HCT116 (cell line): ENCODE data around the gene EIF4G2. TPM values are rescaled to one million over a fixed set of nuclear protein-coding genes. Genes with fewer than 3 reads are reported as not detected.
A peak's percentile ranks its signal among the peaks of the same experiment; 100 is the strongest.

ENCODE experiments used
- ATAC-seq: fragments of 200-7000 bp; cut with Tn5 transposase; 2 replicates; pipeline ENCODE4 v1.9.1; 2020; ENCODE audit warnings: mild to moderate bottlenecking, moderate library complexity
- BruUV-seq: library from RNA; stranded (reverse); fragments of 400-500 nt; replicated peaks from 2 replicates; lab custom pipeline; 2021; lab: Mats Ljungman, UMichigan
- CTCF ChIA-PET: fragments of 300-600 bp; sonication (Branson Sonifier 250); formaldehyde crosslinking; loops from one replicate; lab custom pipeline; 2021; ENCODE audit warnings: antibody characterized with exemption; lab: Charles Lee
- POLR2A ChIA-PET: fragments of 300-600, 350-600 bp; sonication (Branson Sonifier 250); formaldehyde crosslinking; loops from one replicate; lab custom pipeline; 2021; ENCODE audit warnings: antibody characterized with exemption; lab: Charles Lee
- RAD21 ChIA-PET, 2 experiments: fragments of 300-600 bp; sonication (Branson Sonifier 250); formaldehyde crosslinking; loops; one replicate each; lab custom pipeline; 2023; ENCODE audit warnings: low total read pairs in 2 of 2; ENCODE audit not compliant: uncharacterized antibody in 2 of 2, unreplicated experiment in 2 of 2, low non-redundant PET in 1 of 2; lab: Charles Lee
- DNase-seq: peaks from one replicate; pipeline ENCODE4 v3.0.0-alpha.2; 2010; ENCODE audit warnings: low read depth, low spot score
- H2AFZ ChIP-seq: fragments of 200-600 bp; shearing (Covaris generic), sonication (generic); 2 replicates; pipeline ENCODE4 v1.6.1; 2017; ENCODE audit warnings: low read depth, mixed run types, mixed read lengths, antibody characterized with exemption, low read length; ENCODE audit not compliant: poor library complexity, severe bottlenecking
- H3K27ac ChIP-seq: 2 replicates; pipeline ENCODE4 v1.5.1; 2012; ENCODE audit warnings: low read depth, low read length
- H3K27me3 ChIP-seq: fragments of 200-600 bp; sonication (generic); 2 replicates; pipeline ENCODE4 v1.6.1; 2016; ENCODE audit warnings: mixed run types, low read length, mixed read lengths; ENCODE audit not compliant: insufficient read depth
- H3K36me3 ChIP-seq, 2 experiments: fragments of 200-500 bp in 1 of 2; fragments of 200-600 bp in 1 of 2; sonication (Bioruptor generic) in 1 of 2; sonication (generic) in 1 of 2; 2 replicates each; pipeline versions ENCODE4 v1.5.1 to v1.6.1; 2014 to 2016; ENCODE audit warnings: low read length in 2 of 2, inconsistent platforms in 1 of 2, mixed read lengths in 1 of 2, mixed run types in 1 of 2; ENCODE audit not compliant: insufficient read depth in 2 of 2, control insufficient read depth in 1 of 2
- H3K4me1 ChIP-seq, 2 experiments: fragments of 200-600 bp in 1 of 2; sonication (generic) in 1 of 2; 2 replicates each; pipeline versions ENCODE4 v1.5.1 to v1.6.1; 2012 to 2017; ENCODE audit warnings: low read length in 2 of 2, inconsistent platforms in 1 of 2, mild to moderate bottlenecking in 1 of 2, mixed read lengths in 1 of 2, mixed run types in 1 of 2, moderate library complexity in 1 of 2; ENCODE audit not compliant: insufficient read depth in 2 of 2, control insufficient read depth in 1 of 2
- H3K4me2 ChIP-seq: fragments of 200-600 bp; sonication (generic); 2 replicates; pipeline ENCODE4 v1.6.1; 2017; ENCODE audit warnings: mixed run types, low read length, mixed read lengths
- H3K4me3 ChIP-seq, 2 experiments: fragments of 200-600 bp in 1 of 2; sonication (generic) in 1 of 2; replicated peaks in 1 of 2; 2 replicates each; pipeline ENCODE4 v1.5.1; 2011 to 2016; ENCODE audit warnings: low read length in 2 of 2, control low read depth in 1 of 2, low read depth in 1 of 2, mild to moderate bottlenecking in 1 of 2, mixed read lengths in 1 of 2, mixed run types in 1 of 2
- H3K79me2 ChIP-seq: fragments of 200-600 bp; sonication (generic); 2 replicates; pipeline ENCODE4 v1.6.1; 2017; ENCODE audit warnings: mild to moderate bottlenecking, mixed run types, low read length, moderate library complexity, mixed read lengths; ENCODE audit not compliant: insufficient read depth
- H3K9ac ChIP-seq: fragments of 200-600 bp; sonication (generic); 2 replicates; pipeline ENCODE4 v1.6.1; 2016; ENCODE audit warnings: low read length, mixed read lengths
- H3K9me2 ChIP-seq: fragments of 200-600 bp; sonication (generic), shearing (Covaris generic); 2 replicates; pipeline ENCODE4 v1.6.1; 2017; ENCODE audit warnings: mixed run types, mild to moderate bottlenecking, moderate library complexity; ENCODE audit not compliant: insufficient read depth
- H3K9me3 ChIP-seq, 2 experiments: fragments of 200-500 bp in 1 of 2; fragments of 200-600 bp in 1 of 2; sonication (Bioruptor generic) in 1 of 2; sonication (generic) in 1 of 2; 2 replicates each; pipeline ENCODE4 v1.6.1; 2014 to 2017; ENCODE audit warnings: low read length in 2 of 2, mixed read lengths in 2 of 2, inconsistent platforms in 1 of 2, low read depth in 1 of 2, mild to moderate bottlenecking in 1 of 2, mixed run types in 1 of 2, moderate library complexity in 1 of 2; ENCODE audit not compliant: control insufficient read depth in 1 of 2, insufficient read depth in 1 of 2
- H4K20me1 ChIP-seq: fragments of 200-600 bp; sonication (generic), shearing (Covaris generic); 2 replicates; pipeline ENCODE4 v1.6.1; 2017; ENCODE audit warnings: mixed run types, mild to moderate bottlenecking, moderate library complexity; ENCODE audit not compliant: insufficient read depth
- CEBPB ChIP-seq: IDR thresholded peaks from 2 replicates; pipeline ENCODE4 v1.6.1; 2012; ENCODE audit warnings: low read depth
- EZH2phosphoT487 ChIP-seq: fragments of 200-600 bp; IDR thresholded peaks from 2 replicates; pipeline ENCODE4 v1.6.1; 2018; ENCODE audit warnings: antibody characterized with exemption, borderline replicate concordance
- REST ChIP-seq: IDR thresholded peaks from 2 replicates; pipeline ENCODE4 v1.6.1; 2012; ENCODE audit warnings: low read depth
- TCF7L2 ChIP-seq: IDR thresholded peaks from 2 replicates; pipeline ENCODE4 v1.7.0; 2011; ENCODE audit warnings: borderline replicate concordance, inconsistent platforms; ENCODE audit not compliant: insufficient read depth, insufficient read length; ENCODE audit errors: extremely low read depth
- ZBTB33 ChIP-seq: IDR thresholded peaks from 2 replicates; pipeline ENCODE4 v1.6.1; 2011; ENCODE audit warnings: mild to moderate bottlenecking, low read length, moderate library complexity; ENCODE audit not compliant: insufficient replicate concordance; ENCODE audit errors: extremely low read depth
- ZFX ChIP-seq: fragments of 450-650 bp; IDR thresholded peaks from 2 replicates; pipeline ENCODE4 v1.6.1; 2017
- intact Hi-C: fragments of 100-400 bp; cut with micrococcal nuclease; formaldehyde crosslinking; loops from 2 replicates; pipeline ENCODE4 v1.10.0; 2022
- total RNA-seq: library from RNA; stranded (reverse); gene quantifications from one replicate; pipeline ENCODE4 v1.2.1, GENCODE V29; 2021; ENCODE audit not compliant: unreplicated experiment
- TF ChIP-seq, protein P1 (sequence below): IDR thresholded peaks from 2 replicates; pipeline ENCODE4 v1.6.1; 2012
- TF ChIP-seq, protein P2 (sequence below): IDR thresholded peaks from 2 replicates; pipeline ENCODE4 v1.6.1; 2012

EIF4G2 gene
- total RNA-seq, 1 experiment from 2014 or later: 888 TPM

DNA sequence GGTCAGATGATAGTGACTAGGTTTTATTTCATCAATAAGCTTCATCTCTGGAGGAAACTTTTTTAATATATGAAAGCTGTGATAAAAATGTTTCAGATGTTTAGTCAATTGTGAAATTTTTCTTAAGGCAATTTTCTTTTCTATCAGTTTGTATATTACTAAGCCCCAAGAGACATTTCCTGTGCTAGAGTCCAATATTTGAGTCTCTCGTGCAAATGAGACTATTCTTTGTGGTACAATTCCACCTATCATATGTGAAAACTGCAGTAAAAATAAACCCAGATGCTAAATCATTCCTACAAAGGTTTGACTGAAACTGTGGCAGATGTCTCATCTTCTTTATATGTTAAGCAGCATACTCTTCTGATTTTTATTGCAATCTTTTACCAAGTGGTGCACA, 29.6 kb downstream of the EIF4G2 start:
- H3K27ac ChIP-seq: no peak overlapping the region
- no peaks in the 10 kb centered on the region for H3K9me2 ChIP-seq
- H2AFZ ChIP-seq: no peak overlapping the region
- no peaks in the 10 kb centered on the region for H4K20me1 ChIP-seq
- intact Hi-C loops: no loop called here
- ChIA-PET POLR2A (interaction anchor here (0.6 kb wide), 1 partner anchor 521 kb away, joined by 7 read pairs; no protein-coding TSS in a partner anchor), CTCF (no interaction called here), RAD21 (no interaction called here)
- no peaks in the 10 kb centered on the region for H3K79me2 ChIP-seq
- no peaks in the 10 kb centered on the region for H3K27me3 ChIP-seq
- no peak overlapping the region for H3K9ac ChIP-seq
- H3K4me1 ChIP-seq: no peaks in the 10 kb centered on the region
- no peak overlapping the region for H3K4me3 ChIP-seq
- ATAC-seq (no peak), DNase-seq (no peak)
- TSS peak; percentile 83 for BruUV-seq
- peaks cover 48 to 49% of the 10 kb centered on the region in 2 experiments for H3K36me3 ChIP-seq
- TF ChIP-seq, protein P1, sequence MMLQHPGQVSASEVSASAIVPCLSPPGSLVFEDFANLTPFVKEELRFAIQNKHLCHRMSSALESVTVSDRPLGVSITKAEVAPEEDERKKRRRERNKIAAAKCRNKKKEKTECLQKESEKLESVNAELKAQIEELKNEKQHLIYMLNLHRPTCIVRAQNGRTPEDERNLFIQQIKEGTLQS: no peak
- TF ChIP-seq ZBTB33 (no peak), TCF7L2 (no peak), ZFX (no peak)
- H3K9me3 ChIP-seq: no peaks in the 10 kb centered on the region
- H3K4me2 ChIP-seq: no peak overlapping the region

- no peak overlapping the region for H3K4me3 ChIP-seq
- H2AFZ ChIP-seq: no peak overlapping the region
- no peaks in the 10 kb centered on the region for H4K20me1 ChIP-seq
- ChIA-PET CTCF (no interaction called here), RAD21 (no interaction called here), POLR2A (no interaction called here)
- TF ChIP-seq CEBPB (no peak), EZH2phosphoT487 (no peak), REST (no peak), TCF7L2 (no peak)
- TF ChIP-seq, protein P2, sequence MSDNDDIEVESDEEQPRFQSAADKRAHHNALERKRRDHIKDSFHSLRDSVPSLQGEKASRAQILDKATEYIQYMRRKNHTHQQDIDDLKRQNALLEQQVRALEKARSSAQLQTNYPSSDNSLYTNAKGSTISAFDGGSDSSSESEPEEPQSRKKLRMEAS: no peak
- intact Hi-C loops: no loop called here
- no peak for DNase-seq
- H3K79me2 ChIP-seq: no peaks in the 10 kb centered on the region
- H3K9me3 ChIP-seq: no peaks in the 10 kb centered on the region
- ATAC-seq: no peak
- BruUV-seq: no TSS peak
- no peak overlapping the region for H3K4me2 ChIP-seq
- no peaks in the 10 kb centered on the region for H3K27me3 ChIP-seq
- H3K27ac ChIP-seq: no peak overlapping the region
- H3K9ac ChIP-seq: no peak overlapping the region
- H3K4me1 ChIP-seq: no peaks in the 10 kb centered on the region
- H3K9me2 ChIP-seq: no peaks in the 10 kb centered on the region
- H3K36me3 ChIP-seq: peaks cover 52 to 55% of the 10 kb centered on the region in 2 experiments
Measured at GRCh38 chr11:10778217-10778970, 30.3 kb downstream of the EIF4G2 start.
